Muscle layer of duodenum (tissue), 2 donors: ENCODE results near the gene SND1.

Experiments
- H3K27ac ChIP-seq: one replicate; pipeline ENCODE4 v1.7.0; 2013; ENCODE audit warnings: mild to moderate bottlenecking, low read length
- H3K27me3 ChIP-seq: one replicate; pipeline ENCODE4 v1.7.0; 2013; ENCODE audit warnings: low read depth, mild to moderate bottlenecking, control low read depth, low read length
- H3K36me3 ChIP-seq, 2 donors: one replicate each; pipeline ENCODE4 v1.7.0; 2013; ENCODE audit warnings: low read length in 2 of 2, control low read depth in 1 of 2, mild to moderate bottlenecking in 1 of 2; ENCODE audit not compliant: insufficient read depth in 2 of 2, control insufficient read depth in 1 of 2
- H3K4me1 ChIP-seq, 2 donors: one replicate each; pipeline ENCODE4 v1.7.0; 2013; ENCODE audit warnings: low read length in 2 of 2, mild to moderate bottlenecking in 2 of 2, control low read depth in 1 of 2, moderate library complexity in 1 of 2; ENCODE audit not compliant: insufficient read depth in 2 of 2, control insufficient read depth in 1 of 2
- H3K4me3 ChIP-seq, 2 donors: one replicate each; pipeline ENCODE4 v1.7.0; 2013; ENCODE audit warnings: low read length in 2 of 2, low read depth in 1 of 2, mild to moderate bottlenecking in 1 of 2
- H3K9me3 ChIP-seq, 2 donors: one replicate each; pipeline ENCODE4 v1.7.0; 2013; ENCODE audit warnings: low read length in 2 of 2, control low read depth in 1 of 2, mild to moderate bottlenecking in 1 of 2; ENCODE audit not compliant: control insufficient read depth in 1 of 2
- donor health status: healthy.

The SND1 gene

GRCh38 chr7:127933146-127933545, 281.2 kb downstream of the SND1 start:
- Histone ChIP-seq H3K9me3 (no peaks in the 10 kb centered on the region), H3K27ac (no peak overlapping the region), H3K27me3 (no peaks in the 10 kb centered on the region), H3K4me3 (no peak overlapping the region), H3K36me3 (peaks cover 10 to 24% of the 10 kb centered on the region in 2 donors), H3K4me1 (no peaks in the 10 kb centered on the region)

GRCh38 chr7:127934711-127935110, 282.7 kb downstream of the SND1 start:
- peaks cover 2 to 18% of the 10 kb centered on the region in 2 donors for H3K36me3 ChIP-seq
- H3K4me3 ChIP-seq, result no peak overlapping the region
- H3K27ac ChIP-seq, result no peak overlapping the region
- H3K27me3 ChIP-seq, result no peaks in the 10 kb centered on the region
- no peaks in the 10 kb centered on the region for H3K4me1 ChIP-seq
- H3K9me3 ChIP-seq, result no peaks in the 10 kb centered on the region

- Histone ChIP-seq H3K9me3 (no peaks in the 10 kb centered on the region), H3K27ac (no peak overlapping the region), H3K4me1 (peaks cover 0 to 4% of the 10 kb centered on the region in 2 donors), H3K4me3 (no peak overlapping the region), H3K27me3 (no peaks in the 10 kb centered on the region), H3K36me3 (peaks cover 0 to 6% of the 10 kb centered on the region in 2 donors)
Observed at GRCh38 chr7:127935847-127936376, 283.9 kb downstream of the SND1 start.

- no peak overlapping the region for H3K4me3 ChIP-seq
- H3K36me3 ChIP-seq, result no peaks in the 10 kb centered on the region
- no peaks in the 10 kb centered on the region for H3K27me3 ChIP-seq
- H3K9me3 ChIP-seq, result no peaks in the 10 kb centered on the region
- H3K27ac ChIP-seq, result no peak overlapping the region
- H3K4me1 ChIP-seq, result peaks cover 0 to 4% of the 10 kb centered on the region in 2 donors
Observed at GRCh38 chr7:127937066-127937680, 285.2 kb downstream of the SND1 start.

GRCh38 chr7:127938588-127938987, 286.6 kb downstream of the SND1 start:
- no peaks in the 10 kb centered on the region for H3K9me3 ChIP-seq
- no peak overlapping the region for H3K27ac ChIP-seq
- H3K4me1 ChIP-seq, result peaks cover 0 to 4% of the 10 kb centered on the region in 2 donors

GRCh38 chr7:127940381-127941160, 288.6 kb downstream of the SND1 start:
- Histone ChIP-seq H3K4me3 (no peak overlapping the region), H3K27ac (no peak overlapping the region), H3K27me3 (no peaks in the 10 kb centered on the region), H3K4me1 (peaks cover 0 to 4% of the 10 kb centered on the region in 2 donors), H3K36me3 (peaks cover 0 to 3% of the 10 kb centered on the region in 2 donors), H3K9me3 (no peaks in the 10 kb centered on the region)

More at GRCh38 chr7:127938588-127938987, 286.6 kb downstream of the SND1 start:
- no peaks in the 10 kb centered on the region for H3K27me3 ChIP-seq
- peaks cover 0 to 3% of the 10 kb centered on the region in 2 donors for H3K36me3 ChIP-seq
- H3K4me3 ChIP-seq, result no peak overlapping the region

- Histone ChIP-seq H3K27ac (no peak overlapping the region), H3K27me3 (no peaks in the 10 kb centered on the region)
Observed at GRCh38 chr7:127941476-127942210, 289.6 kb downstream of the SND1 start.

GRCh38 chr7:127943541-127944521, 291.8 kb downstream of the SND1 start:
- H3K4me1 ChIP-seq, result peaks cover 0 to 4% of the 10 kb centered on the region in 2 donors
- no peaks in the 10 kb centered on the region for H3K9me3 ChIP-seq
- peaks cover 0 to 3% of the 10 kb centered on the region in 2 donors for H3K36me3 ChIP-seq
- H3K27ac ChIP-seq, result no peak overlapping the region
- no peaks in the 10 kb centered on the region for H3K27me3 ChIP-seq
- no peak overlapping the region for H3K4me3 ChIP-seq

More at GRCh38 chr7:127941476-127942210, 289.6 kb downstream of the SND1 start:
- H3K9me3 ChIP-seq, result no peaks in the 10 kb centered on the region
- H3K36me3 ChIP-seq, result peaks cover 0 to 3% of the 10 kb centered on the region in 2 donors
- H3K4me1 ChIP-seq, result peaks cover 0 to 4% of the 10 kb centered on the region in 2 donors
- H3K4me3 ChIP-seq, result no peak overlapping the region

GRCh38 chr7:127946111-127946510, 294.1 kb downstream of the SND1 start:
- H3K4me3 ChIP-seq, result no peak overlapping the region
- no peaks in the 10 kb centered on the region for H3K9me3 ChIP-seq
- H3K36me3 ChIP-seq, result peaks cover 0 to 3% of the 10 kb centered on the region in 2 donors
- no peaks in the 10 kb centered on the region for H3K4me1 ChIP-seq
- H3K27me3 ChIP-seq, result no peaks in the 10 kb centered on the region
- H3K27ac ChIP-seq, result no peak overlapping the region

GRCh38 chr7:127946847-127947246, 294.9 kb downstream of the SND1 start:
- peaks cover 0 to 3% of the 10 kb centered on the region in 2 donors for H3K36me3 ChIP-seq
- H3K27me3 ChIP-seq, result no peaks in the 10 kb centered on the region
- H3K27ac ChIP-seq, result no peak overlapping the region
- H3K9me3 ChIP-seq, result no peaks in the 10 kb centered on the region
- H3K4me3 ChIP-seq, result no peak overlapping the region
- no peaks in the 10 kb centered on the region for H3K4me1 ChIP-seq
